Stimulated activated memory B cell treated with anti-CD40 and anti-IgM and Interleukin-4, amounts not matched to agents 10 μg/mL and 1 μg/mL and 100 μg/mL, for 72 hours (primary cell): ENCODE measurements around the gene NTM.

Experiments
- ATAC-seq: fragments of 150-1000 bp; cut with Tn5 transposase; 2 replicates; pipeline ENCODE4 v1.10.0; 2021
- H3K27ac Mint-ChIP-seq: one replicate; pipeline ENCODE4 v1.8.0; 2022; ENCODE audit warnings: mild to moderate bottlenecking, mixed read lengths
- H3K27me3 Mint-ChIP-seq: one replicate; pipeline ENCODE4 v1.8.0; 2022; ENCODE audit warnings: mixed read lengths
- H3K36me3 Mint-ChIP-seq: one replicate; pipeline ENCODE4 v1.8.0; 2022; ENCODE audit warnings: mixed read lengths
- H3K4me1 Mint-ChIP-seq: one replicate; pipeline ENCODE4 v1.8.0; 2022; ENCODE audit warnings: mixed read lengths
- H3K4me3 Mint-ChIP-seq: one replicate; pipeline ENCODE4 v1.8.0; 2022; ENCODE audit warnings: mild to moderate bottlenecking, moderate library complexity, mixed read lengths
- H3K9me3 Mint-ChIP-seq: one replicate; pipeline ENCODE4 v1.8.0; 2022; ENCODE audit warnings: mixed read lengths

Gene NTM

DNA sequence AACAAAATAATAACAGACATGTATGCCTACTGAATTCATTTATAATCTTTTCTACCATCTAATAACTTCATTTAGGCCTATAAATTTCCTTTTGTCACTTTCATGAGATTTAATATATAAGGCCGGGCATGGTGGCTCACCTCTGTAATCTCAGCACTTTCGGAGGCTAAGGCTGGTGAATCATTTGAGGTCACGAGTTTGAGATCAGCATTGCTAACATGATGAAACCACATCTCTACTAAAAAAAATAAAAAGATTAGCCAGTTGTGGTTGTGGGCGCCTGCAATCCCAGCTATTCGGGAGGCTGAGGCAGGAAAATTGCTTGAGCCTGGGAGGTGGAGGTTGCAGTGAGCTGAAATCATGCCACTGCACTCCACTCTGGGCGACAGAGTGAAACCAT, 14.2 kb upstream of the NTM start:
- H3K4me3 Mint-ChIP-seq: no peak overlapping the region
- H3K4me1 Mint-ChIP-seq: no peaks in the 10 kb centered on the region
- H3K27me3 Mint-ChIP-seq: peaks cover 6% of the 10 kb centered on the region
- H3K36me3 Mint-ChIP-seq: no peaks in the 10 kb centered on the region
- H3K27ac Mint-ChIP-seq: no peak overlapping the region
- no peak for ATAC-seq
- peaks cover 1% of the 10 kb centered on the region for H3K9me3 Mint-ChIP-seq

DNA sequence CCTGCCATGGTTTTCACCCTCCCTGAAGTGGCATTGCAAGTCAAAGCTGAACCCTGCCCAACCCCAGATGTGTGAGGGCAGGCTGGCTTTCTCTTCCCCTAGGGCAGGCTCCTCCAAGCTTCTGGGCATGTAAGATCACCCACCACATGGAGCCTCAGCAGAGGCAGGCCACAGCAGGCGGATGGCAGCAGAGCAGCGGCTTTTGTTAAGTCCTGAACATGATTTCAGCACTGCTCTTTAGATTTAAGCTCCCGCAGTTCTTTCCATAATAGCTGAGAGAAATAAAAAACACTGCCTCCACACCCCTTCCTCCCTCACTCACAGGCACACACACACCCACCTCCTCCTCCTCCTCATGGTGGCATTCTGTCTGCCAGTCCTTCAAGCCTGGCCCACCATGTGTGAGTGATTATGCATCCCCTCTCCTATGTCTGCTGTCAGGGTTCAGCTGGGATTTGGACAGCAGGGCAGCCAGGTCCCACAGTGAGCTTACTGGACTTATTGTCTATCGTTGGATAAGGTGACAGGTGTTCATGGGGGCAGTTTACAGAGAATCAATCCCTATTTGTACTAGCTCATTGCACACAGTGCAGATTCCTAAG, 5.0 kb upstream of the NTM start:
- no peak overlapping the region for H3K27ac Mint-ChIP-seq
- ATAC-seq: no peak
- no peaks in the 10 kb centered on the region for H3K27me3 Mint-ChIP-seq
- H3K9me3 Mint-ChIP-seq: no peaks in the 10 kb centered on the region
- H3K36me3 Mint-ChIP-seq: no peaks in the 10 kb centered on the region
- no peaks in the 10 kb centered on the region for H3K4me1 Mint-ChIP-seq
- H3K4me3 Mint-ChIP-seq: no peak overlapping the region

DNA sequence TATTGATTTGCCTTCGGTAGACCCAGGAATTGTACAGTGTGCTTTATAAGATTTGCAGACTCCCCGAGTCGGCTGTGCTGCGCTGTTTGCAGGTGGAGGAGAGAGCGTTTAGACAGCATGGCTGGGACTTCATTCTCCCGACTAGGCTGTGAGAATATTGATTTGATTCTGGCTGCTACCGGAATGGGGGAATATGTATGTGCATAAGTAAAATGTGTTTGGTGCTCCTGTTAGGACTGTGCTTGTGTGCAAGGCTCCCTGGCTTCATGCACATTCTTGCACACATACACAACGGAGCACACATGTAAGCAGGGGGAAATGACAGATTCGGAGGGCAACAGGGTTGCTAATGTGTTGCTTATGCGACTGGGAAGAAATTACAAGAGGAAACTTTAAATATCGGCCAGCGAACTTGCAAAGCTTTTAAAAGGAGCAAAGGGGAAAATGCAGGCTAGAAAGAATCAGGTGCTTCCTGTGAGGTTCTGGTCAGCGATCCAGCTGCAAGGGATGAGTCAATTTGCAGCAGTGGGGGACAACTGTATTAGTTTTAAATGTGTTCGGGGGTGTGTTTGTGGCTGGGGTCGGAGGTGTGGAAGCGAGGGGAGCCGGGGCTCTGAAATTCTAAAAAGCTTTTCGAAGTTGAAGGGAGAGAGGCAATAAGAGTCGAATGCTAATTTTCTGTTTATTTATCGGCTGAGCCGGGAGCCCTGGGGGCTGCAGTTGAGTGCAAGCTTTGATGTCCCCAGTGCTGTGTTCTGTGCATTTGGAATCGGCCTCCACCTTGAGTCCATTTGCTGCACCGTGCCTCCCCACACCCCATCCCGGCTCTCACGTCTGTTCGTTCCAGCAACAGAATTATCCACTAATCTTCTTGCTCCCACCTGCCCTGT, 731 bp downstream of the NTM start:
- H3K9me3 Mint-ChIP-seq: peaks cover 2% of the 10 kb centered on the region
- H3K27me3 Mint-ChIP-seq: peaks cover 5% of the 10 kb centered on the region
- H3K36me3 Mint-ChIP-seq: no peaks in the 10 kb centered on the region
- peaks cover 3% of the 10 kb centered on the region for H3K4me1 Mint-ChIP-seq
- no peak for ATAC-seq
- no peak overlapping the region for H3K27ac Mint-ChIP-seq
- no peak overlapping the region for H3K4me3 Mint-ChIP-seq

DNA sequence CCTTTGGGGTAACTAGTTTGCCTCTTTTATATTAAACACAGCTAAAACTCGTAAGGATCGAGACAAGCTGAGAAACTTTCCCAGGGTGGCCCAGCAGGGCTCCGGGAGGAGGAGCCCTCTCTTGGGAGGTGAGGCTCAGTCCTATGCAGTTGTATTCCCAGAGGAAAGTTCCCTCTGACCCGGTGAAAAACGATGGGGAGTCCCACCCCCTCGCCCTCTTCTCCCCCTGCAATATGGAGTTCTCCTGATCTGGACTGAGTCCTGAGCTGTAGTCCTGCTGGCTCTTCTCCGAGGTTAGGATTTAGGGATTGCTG, 1.3 kb downstream of the NTM start:
- no peaks in the 10 kb centered on the region for H3K36me3 Mint-ChIP-seq
- ATAC-seq: no peak
- peaks cover 4% of the 10 kb centered on the region for H3K9me3 Mint-ChIP-seq
- H3K4me1 Mint-ChIP-seq: peaks cover 6% of the 10 kb centered on the region
- no peak overlapping the region for H3K4me3 Mint-ChIP-seq
- H3K27ac Mint-ChIP-seq: no peak overlapping the region
- H3K27me3 Mint-ChIP-seq: peaks cover 9% of the 10 kb centered on the region

DNA sequence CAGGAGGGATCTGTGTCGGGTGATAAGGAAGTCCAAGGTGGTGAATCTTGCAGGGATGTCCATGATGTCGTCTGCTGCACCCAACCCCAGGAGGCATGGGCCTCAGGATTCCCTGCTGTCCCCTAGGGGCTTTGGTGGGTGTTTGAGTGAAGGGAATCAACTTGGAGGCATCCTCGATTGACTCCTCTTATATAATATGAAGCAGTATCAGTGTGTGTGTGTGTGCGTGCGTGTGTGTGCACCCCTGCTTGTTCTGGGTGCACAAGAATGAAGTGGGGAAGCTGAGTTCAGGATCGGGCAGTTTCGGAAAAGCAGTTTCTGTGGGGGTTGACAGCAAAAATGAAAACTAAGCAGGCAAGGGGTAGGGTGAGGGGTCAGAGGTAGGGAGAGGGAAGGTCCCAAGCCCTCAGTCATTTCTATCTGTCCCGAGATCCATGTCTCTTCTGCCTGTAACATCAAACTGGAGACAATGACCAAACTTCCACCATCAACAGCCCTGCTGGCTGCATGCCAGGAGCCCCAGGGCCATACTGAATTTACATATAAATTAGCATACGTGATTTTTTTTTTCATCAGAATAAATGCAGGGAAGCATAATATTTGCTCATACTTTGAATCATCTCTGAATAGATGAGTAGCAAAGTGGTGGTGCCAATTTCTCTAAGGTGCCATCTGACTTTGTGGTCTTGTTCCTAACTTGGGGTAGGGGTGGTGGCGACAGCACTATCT, 2.0 kb downstream of the NTM start:
- no peak overlapping the region for H3K4me3 Mint-ChIP-seq
- no peak overlapping the region for H3K27ac Mint-ChIP-seq
- H3K27me3 Mint-ChIP-seq: peaks cover 9% of the 10 kb centered on the region
- peaks cover 6% of the 10 kb centered on the region for H3K4me1 Mint-ChIP-seq
- no peak for ATAC-seq
- H3K36me3 Mint-ChIP-seq: no peaks in the 10 kb centered on the region
- peaks cover 4% of the 10 kb centered on the region for H3K9me3 Mint-ChIP-seq

DNA sequence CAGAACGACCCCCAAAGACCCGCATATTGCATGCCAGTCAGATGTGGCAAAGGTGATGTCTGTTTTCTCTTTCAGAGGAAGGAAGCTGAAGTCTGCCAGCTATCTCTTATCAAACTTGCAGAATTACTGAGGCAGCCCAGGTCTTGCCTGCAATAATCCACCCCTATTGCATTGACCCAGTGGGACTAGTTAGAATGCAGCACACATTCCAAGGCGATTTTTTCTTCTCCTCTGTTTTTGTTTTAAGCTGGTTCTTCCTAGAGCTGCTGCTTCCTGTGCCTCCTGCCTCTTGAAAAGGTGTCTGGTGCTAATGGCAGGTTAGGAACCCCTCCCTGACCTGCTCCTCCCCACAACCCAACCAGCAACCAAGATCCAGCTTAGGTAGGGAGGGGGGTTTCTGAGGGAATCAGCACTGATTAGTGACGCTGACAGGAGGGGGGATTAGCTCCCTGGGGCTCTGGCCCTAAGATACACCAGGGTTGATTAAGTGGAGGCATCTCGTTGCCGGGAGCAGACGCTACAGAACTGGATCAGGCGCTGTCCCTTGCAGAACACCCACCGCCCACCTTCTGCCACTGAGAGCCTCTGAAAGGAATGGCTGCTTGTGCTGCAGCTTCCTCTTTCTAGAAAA, 2.8 kb downstream of the NTM start:
- no peaks in the 10 kb centered on the region for H3K36me3 Mint-ChIP-seq
- peaks cover 9% of the 10 kb centered on the region for H3K27me3 Mint-ChIP-seq
- no peak overlapping the region for H3K27ac Mint-ChIP-seq
- peaks cover 4% of the 10 kb centered on the region for H3K9me3 Mint-ChIP-seq
- no peak overlapping the region for H3K4me3 Mint-ChIP-seq
- no peak for ATAC-seq
- peaks cover 6% of the 10 kb centered on the region for H3K4me1 Mint-ChIP-seq

DNA sequence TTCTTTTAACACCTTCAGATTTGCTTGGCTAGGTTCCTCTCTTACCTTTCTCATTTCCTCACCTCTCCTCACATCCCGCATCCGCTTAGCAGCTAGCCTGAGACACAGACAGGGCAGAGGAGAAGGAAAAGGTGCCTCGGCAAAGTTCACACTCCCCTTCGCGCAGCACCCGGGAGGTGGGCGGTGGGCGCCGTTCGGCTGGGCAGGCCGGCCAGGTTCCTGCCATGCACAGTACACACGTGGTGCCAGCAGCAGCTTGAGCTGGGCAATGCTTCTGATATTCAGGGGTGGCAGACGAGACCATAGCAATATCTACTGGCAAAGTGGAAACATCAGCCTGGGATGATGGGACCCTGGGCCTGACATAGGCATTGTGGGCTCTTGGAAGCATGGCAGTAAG, 3.3 kb downstream of the NTM start:
- H3K27me3 Mint-ChIP-seq: peaks cover 9% of the 10 kb centered on the region
- peaks cover 6% of the 10 kb centered on the region for H3K4me1 Mint-ChIP-seq
- peaks cover 4% of the 10 kb centered on the region for H3K9me3 Mint-ChIP-seq
- ATAC-seq: no peak
- no peak overlapping the region for H3K27ac Mint-ChIP-seq
- no peaks in the 10 kb centered on the region for H3K36me3 Mint-ChIP-seq
- no peak overlapping the region for H3K4me3 Mint-ChIP-seq

DNA sequence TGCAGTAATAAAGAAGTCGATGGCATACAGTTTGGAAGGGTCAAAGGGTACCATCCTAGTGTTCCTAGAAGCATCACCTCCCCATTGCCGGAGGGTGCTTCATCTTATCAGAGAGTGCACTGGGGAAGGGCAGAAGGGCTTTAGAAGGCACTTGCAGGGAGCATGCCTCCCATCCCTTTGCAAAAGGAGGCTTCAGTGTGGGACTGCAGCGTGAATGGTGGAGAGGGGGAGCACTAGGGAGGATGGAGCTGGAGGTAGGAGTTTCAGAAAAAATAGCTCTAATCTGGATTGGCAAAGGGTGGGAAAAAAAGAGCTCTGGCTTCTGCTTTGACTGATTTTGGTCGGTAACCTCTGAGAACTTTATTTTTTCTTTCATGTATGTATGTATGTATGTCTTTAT, 5.0 kb downstream of the NTM start:
- H3K36me3 Mint-ChIP-seq: no peaks in the 10 kb centered on the region
- peaks cover 4% of the 10 kb centered on the region for H3K9me3 Mint-ChIP-seq
- no peak overlapping the region for H3K4me3 Mint-ChIP-seq
- H3K27me3 Mint-ChIP-seq: peaks cover 9% of the 10 kb centered on the region
- no peak for ATAC-seq
- no peak overlapping the region for H3K27ac Mint-ChIP-seq
- peaks cover 6% of the 10 kb centered on the region for H3K4me1 Mint-ChIP-seq

DNA sequence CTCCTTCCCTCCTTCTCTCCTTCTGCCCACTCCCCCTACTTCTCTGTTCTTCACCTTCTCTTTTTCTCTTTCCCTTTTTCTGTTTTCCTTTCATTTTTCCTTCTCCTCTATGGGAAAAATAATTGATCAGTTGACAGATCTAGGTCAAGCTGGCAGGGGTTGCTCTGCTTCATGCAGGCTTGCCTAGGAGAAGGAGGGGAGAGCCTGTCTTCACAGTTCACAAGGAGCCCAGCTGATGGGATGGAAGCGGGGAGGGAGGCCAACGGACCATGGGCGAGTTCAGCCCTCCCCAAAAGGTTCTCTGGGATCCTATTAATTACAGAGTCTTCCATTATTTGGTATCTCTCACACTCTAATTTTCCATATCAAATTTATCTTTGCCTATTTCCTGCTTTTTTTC, 5.5 kb downstream of the NTM start:
- Mint-ChIP-seq H3K4me1 (peaks cover 6% of the 10 kb centered on the region), H3K9me3 (peaks cover 4% of the 10 kb centered on the region), H3K36me3 (no peaks in the 10 kb centered on the region), H3K27ac (no peak overlapping the region), H3K4me3 (no peak overlapping the region), H3K27me3 (peaks cover 9% of the 10 kb centered on the region)
- ATAC-seq: no peak

DNA sequence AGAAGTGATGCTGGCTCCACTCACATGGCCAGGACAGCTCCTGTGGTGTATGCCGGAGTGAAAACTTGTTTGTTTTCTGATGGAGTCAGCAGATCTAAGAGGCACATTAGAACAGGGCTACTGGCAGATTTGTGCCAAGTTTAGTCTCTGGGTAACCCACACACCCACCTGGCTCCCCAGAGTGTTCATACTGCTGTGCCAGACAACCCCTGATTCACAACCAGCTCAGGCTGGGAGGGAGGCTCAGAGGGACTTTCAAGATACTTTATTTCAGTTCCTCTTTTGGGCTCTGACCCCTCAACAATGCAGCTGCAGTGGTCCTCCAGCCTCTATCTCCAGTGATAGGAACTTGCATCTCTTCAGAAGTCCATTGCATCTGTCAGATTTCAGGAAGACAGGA, 8.5 kb downstream of the NTM start:
- H3K36me3 Mint-ChIP-seq: no peaks in the 10 kb centered on the region
- peaks cover 4% of the 10 kb centered on the region for H3K9me3 Mint-ChIP-seq
- peaks cover 6% of the 10 kb centered on the region for H3K4me1 Mint-ChIP-seq
- peaks cover 9% of the 10 kb centered on the region for H3K27me3 Mint-ChIP-seq
- H3K4me3 Mint-ChIP-seq: no peak overlapping the region
- H3K27ac Mint-ChIP-seq: no peak overlapping the region
- ATAC-seq: peak; percentile 69

DNA sequence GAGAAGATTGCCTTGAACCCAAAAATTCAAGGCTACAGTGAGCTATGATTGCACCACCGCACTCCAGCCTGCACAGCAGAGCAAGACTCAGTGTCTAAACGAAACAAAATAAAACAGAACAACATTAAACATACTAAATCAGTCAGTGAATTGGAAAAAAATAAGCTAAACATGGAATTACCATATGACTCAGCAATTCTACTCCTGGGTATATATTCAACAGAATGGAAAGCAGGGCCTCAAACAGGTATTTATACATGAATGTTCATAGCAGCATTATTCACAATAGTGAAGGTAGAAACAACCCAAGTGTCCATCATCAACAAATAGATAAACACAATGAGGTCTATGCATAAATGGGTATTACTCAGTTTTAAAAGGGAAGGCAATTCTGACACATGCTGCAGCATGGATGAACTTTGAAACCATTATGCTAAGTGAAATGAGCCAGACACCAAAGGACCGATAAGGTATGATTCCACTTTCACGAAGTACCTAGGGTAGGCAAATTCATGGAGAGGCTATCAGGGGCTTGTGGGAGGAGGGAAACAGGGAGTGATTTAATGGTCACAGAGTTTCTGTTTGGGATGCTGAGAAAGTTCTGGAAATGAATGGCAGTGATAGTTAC, 15.5 kb downstream of the NTM start:
- H3K36me3 Mint-ChIP-seq: no peaks in the 10 kb centered on the region
- no peak overlapping the region for H3K27ac Mint-ChIP-seq
- peaks cover 5% of the 10 kb centered on the region for H3K9me3 Mint-ChIP-seq
- H3K27me3 Mint-ChIP-seq: no peaks in the 10 kb centered on the region
- no peak overlapping the region for H3K4me3 Mint-ChIP-seq
- H3K4me1 Mint-ChIP-seq: no peaks in the 10 kb centered on the region
- ATAC-seq: no peak

DNA sequence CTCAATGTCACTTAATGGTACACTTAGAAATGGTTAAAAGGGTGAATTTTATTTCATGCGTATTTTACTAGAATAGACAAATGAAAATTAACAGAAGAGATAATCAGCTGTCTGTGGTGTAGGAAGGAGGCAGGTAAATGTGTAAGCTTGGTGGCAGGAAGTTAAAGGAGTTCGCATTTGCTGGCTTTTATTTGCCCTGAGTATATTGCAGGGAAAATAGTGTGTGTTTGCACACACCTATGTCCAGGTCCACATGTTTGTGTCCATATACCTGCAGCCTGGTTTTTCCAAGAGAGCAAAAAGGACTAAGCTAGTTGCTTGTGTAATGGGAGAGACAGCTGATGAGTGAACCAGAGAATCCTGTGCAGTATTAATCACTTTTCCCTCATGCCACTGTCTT, 16.0 kb downstream of the NTM start:
- H3K4me1 Mint-ChIP-seq: no peaks in the 10 kb centered on the region
- H3K27me3 Mint-ChIP-seq: no peaks in the 10 kb centered on the region
- no peak overlapping the region for H3K4me3 Mint-ChIP-seq
- ATAC-seq: no peak
- peaks cover 5% of the 10 kb centered on the region for H3K9me3 Mint-ChIP-seq
- no peak overlapping the region for H3K27ac Mint-ChIP-seq
- no peaks in the 10 kb centered on the region for H3K36me3 Mint-ChIP-seq

DNA sequence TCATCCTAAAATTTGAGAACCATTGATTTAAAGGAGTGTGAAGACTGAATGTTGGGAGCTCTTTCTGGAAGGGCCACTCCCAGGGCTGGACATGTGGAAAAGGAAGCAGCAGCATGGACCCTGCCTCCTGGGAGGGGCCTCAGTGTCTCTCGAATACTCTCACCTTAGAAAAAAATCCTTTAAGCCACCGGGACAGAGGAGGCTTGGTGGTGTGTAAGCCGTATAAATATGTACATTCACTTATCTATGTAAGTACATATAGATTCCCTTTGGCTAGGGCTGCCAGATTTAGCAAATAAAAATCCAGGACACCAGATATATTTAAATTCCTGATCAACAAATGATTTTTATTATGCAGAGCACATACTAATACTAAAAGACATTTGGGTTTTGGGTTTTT, 17.6 kb downstream of the NTM start:
- H3K9me3 Mint-ChIP-seq: peaks cover 5% of the 10 kb centered on the region
- H3K27ac Mint-ChIP-seq: no peak overlapping the region
- no peak for ATAC-seq
- H3K4me3 Mint-ChIP-seq: no peak overlapping the region
- no peaks in the 10 kb centered on the region for H3K27me3 Mint-ChIP-seq
- no peaks in the 10 kb centered on the region for H3K36me3 Mint-ChIP-seq
- H3K4me1 Mint-ChIP-seq: no peaks in the 10 kb centered on the region

DNA sequence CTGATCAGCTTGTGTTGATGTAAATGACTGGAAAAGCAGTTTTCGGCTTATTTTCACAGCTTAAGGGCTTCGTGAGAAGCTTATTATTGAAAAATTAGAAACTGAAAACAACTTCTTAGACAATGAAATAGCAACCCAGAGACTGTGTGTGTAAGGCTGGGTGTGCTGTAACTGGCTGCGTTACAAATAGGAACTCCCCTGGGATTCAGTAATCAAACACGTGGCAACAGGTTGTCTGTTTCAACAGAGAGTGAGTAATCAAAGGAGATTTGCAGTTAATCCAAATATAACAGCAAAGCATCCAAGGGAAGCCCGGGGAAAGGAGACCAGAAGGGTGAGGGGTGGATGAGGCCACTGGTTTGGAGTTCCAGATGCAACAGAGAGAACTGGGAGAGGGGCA, 19.2 kb downstream of the NTM start:
- H3K4me1 Mint-ChIP-seq: no peaks in the 10 kb centered on the region
- no peak overlapping the region for H3K4me3 Mint-ChIP-seq
- H3K36me3 Mint-ChIP-seq: no peaks in the 10 kb centered on the region
- no peak for ATAC-seq
- peaks cover 5% of the 10 kb centered on the region for H3K9me3 Mint-ChIP-seq
- no peak overlapping the region for H3K27ac Mint-ChIP-seq
- H3K27me3 Mint-ChIP-seq: no peaks in the 10 kb centered on the region

DNA sequence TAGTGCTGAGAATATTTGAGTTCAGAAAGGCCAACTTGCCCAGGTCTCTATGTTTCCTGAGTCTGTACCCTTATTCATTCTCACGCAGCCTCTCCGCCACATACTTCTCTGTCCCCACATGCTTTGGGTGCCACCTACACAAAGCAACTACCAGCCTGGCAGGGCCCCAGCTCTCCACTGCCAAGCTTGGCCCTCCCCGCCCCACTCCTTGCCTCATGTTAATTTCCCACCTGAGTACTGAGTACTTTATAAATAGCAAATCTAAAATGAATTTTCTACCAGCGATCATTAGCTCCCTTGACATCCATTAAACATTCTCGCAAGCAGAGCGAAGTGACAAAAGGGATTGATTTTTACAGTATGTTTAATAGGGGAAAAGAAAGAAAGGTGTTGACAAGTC, 20.8 kb downstream of the NTM start:
- H3K4me3 Mint-ChIP-seq: no peak overlapping the region
- no peak overlapping the region for H3K27ac Mint-ChIP-seq

More for the DNA sequence above, 20.8 kb downstream of the NTM start:
- H3K27me3 Mint-ChIP-seq: no peaks in the 10 kb centered on the region
- no peak for ATAC-seq
- no peaks in the 10 kb centered on the region for H3K36me3 Mint-ChIP-seq
- H3K4me1 Mint-ChIP-seq: no peaks in the 10 kb centered on the region
- H3K9me3 Mint-ChIP-seq: peaks cover 5% of the 10 kb centered on the region
